ENCODE data around the gene PGGT1B. TPM values are rescaled to one million over a fixed set of nuclear protein-coding genes. Genes with fewer than 3 reads are reported as not detected.

PGGT1B gene
- total RNA-seq, 1 experiment from 2014 or later, result 59.7 TPM

GRCh38 chr5:115229606-115230005 is 33.1 kb downstream of the PGGT1B start:
- H2BK120ac ChIP-seq (ENCODE audit: low read depth, low read length, poor library complexity, severe bottlenecking), result no peak overlapping the region
- H3K14ac ChIP-seq (ENCODE audit: insufficient read depth, low read length), result no peak overlapping the region
- no CpG with 5 or more reads among the region's 1 CpG for WGBS (ENCODE audit: extremely low coverage, insufficient read length, low lambda C conversion rate)
- H2BK15ac ChIP-seq (ENCODE audit: low read depth, low read length), result no peak overlapping the region
- no peak overlapping the region for H3K56ac ChIP-seq (ENCODE audit: insufficient read length, low read depth, low read length)
- H3K4me1 ChIP-seq (ENCODE audit: insufficient read depth, low read length), result no peaks in the 10 kb centered on the region
- no peak overlapping the region for H2BK5ac ChIP-seq (ENCODE audit: insufficient read length, low read length)
- no peak for TF ChIP-seq CTCF (conservative IDR thresholded peaks at IDR 0.05)
- no peak overlapping the region for H4K91ac ChIP-seq (ENCODE audit: insufficient read length, low read depth, low read length)
- H3K9ac ChIP-seq (ENCODE audit: extremely low read depth, insufficient read length, low read length), result no peak overlapping the region
- H3K79me1 ChIP-seq (ENCODE audit: insufficient read depth, low read depth, low read length, poor library complexity, severe bottlenecking), result no peaks in the 10 kb centered on the region
- no peak overlapping the region for H2BK20ac ChIP-seq (ENCODE audit: low read depth, low read length, poor library complexity, severe bottlenecking)
- H2AK5ac ChIP-seq (ENCODE audit: insufficient read length, low read length), result no peak overlapping the region
- no peak overlapping the region for H3K27ac ChIP-seq (ENCODE audit: insufficient read length, low read depth, low read length)
- H3K9me3 ChIP-seq (ENCODE audit: control insufficient read depth, low read depth, low read length), result no peaks in the 10 kb centered on the region
- no peak overlapping the region for H4K8ac ChIP-seq (replicated peaks; ENCODE audit: insufficient read length, low read depth, low read length)
- Mint-ChIP-seq H3K27me3 (ENCODE audit: low read depth) (no peaks in the 10 kb centered on the region), H3K36me3 (ENCODE audit: insufficient read depth in 1 of 3, low read depth in 3 of 3) (peaks cover 3 to 24% (median 17%) of the 10 kb centered on the region in 3 experiments; a peak in 5 of 7 replicates), H3K27ac (no peak overlapping the region), H3K9me3 (no peaks in the 10 kb centered on the region), H3K4me3 (no peak overlapping the region), H3K4me1 (no peaks in the 10 kb centered on the region)
- H3K4ac ChIP-seq (ENCODE audit: low read depth, low read length), result no peak overlapping the region
- DNase-seq, result no peak
- no peak overlapping the region for H3K18ac ChIP-seq (ENCODE audit: insufficient read length, low read depth, low read length)
- no peaks in the 10 kb centered on the region for H3K27me3 ChIP-seq (ENCODE audit: insufficient read depth, low read length)
- H4K5ac ChIP-seq (ENCODE audit: insufficient read length, low read depth, low read length), result no peak overlapping the region
- H3K23me2 ChIP-seq (ENCODE audit: insufficient read length, low read depth, low read length, poor library complexity, severe bottlenecking), result no peaks in the 10 kb centered on the region
- no peak overlapping the region for H3K23ac ChIP-seq (ENCODE audit: insufficient read length, low read depth, low read length)
- H3T11ph ChIP-seq (ENCODE audit: low read length), result no peak overlapping the region
- H3K79me2 ChIP-seq (ENCODE audit: insufficient read depth, low read length), result no peaks in the 10 kb centered on the region
- H4K20me1 ChIP-seq (ENCODE audit: control insufficient read depth, insufficient read depth, insufficient read length), result no peaks in the 10 kb centered on the region
- no peak overlapping the region for H2BK12ac ChIP-seq (ENCODE audit: insufficient read length, low read depth, low read length)
- no peak overlapping the region for H2AFZ ChIP-seq (ENCODE audit: low read length)
- no peak overlapping the region for H3K4me2 ChIP-seq (ENCODE audit: insufficient read depth, insufficient read length, low read length)
